Lower leg skin (tissue), 3 donors: ENCODE results near the gene SERAC1.
"Not testable (repeated sequence)": the region's sequence is repeated elsewhere in the genome, so short reads cannot be mapped to it uniquely, and the experiment has no call there.

Experiments
- POLR2A ChIP-seq, 2 donors: fragments of 450-650 bp; IDR thresholded peaks; one replicate each; pipeline ENCODE4 v1.6.1; 2016 to 2017; ENCODE audit warnings: antibody characterized with exemption in 2 of 2, mild to moderate bottlenecking in 1 of 2, moderate library complexity in 1 of 2
- TF ChIP-seq, protein P1 (sequence below), 3 donors: fragments of 450-650 bp; IDR thresholded peaks; one replicate each; pipeline ENCODE4 v1.5.1; 2016; ENCODE audit warnings: antibody characterized with exemption in 3 of 3, mild to moderate bottlenecking in 3 of 3, moderate library complexity in 2 of 3

DNA sequence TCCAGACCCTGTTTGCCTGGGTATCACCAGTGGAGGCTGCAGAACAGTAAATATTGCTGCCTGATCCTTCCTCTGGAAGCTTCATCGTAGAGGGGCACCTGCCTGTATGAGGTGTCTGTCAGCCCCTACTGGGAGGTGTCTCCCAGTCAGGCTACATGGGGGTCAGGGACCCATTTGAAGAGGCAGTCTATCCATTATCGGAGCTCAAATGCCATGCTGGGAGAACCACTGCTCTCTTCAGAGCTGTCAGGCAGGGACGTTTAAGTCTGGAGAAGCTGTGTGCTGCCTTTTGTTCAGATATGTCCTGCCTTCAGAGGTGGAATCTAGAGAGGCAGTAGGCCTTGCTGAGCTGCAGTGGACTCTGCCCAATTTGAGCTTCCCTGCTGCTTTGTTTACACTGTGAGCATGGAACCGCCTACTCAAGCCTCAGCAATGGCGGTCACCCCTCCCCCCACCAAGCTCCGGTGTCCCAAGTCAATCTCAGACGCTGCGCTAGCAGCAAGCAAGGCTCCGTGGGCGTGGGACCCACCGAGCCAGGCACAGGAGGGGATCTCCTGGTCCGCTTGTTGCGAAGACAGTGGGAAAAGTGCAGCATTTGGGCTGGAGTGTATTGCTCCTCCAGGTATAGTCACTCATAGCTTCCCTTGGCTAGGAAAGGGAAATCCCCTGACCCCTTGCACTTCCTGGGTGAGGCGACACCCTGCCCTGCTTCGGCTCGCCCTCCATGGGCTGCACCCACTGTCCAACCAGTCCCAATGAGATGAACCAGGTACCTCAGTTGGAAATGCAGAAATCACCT, 15.3 kb upstream of the SERAC1 start:
- TF ChIP-seq, protein P1, sequence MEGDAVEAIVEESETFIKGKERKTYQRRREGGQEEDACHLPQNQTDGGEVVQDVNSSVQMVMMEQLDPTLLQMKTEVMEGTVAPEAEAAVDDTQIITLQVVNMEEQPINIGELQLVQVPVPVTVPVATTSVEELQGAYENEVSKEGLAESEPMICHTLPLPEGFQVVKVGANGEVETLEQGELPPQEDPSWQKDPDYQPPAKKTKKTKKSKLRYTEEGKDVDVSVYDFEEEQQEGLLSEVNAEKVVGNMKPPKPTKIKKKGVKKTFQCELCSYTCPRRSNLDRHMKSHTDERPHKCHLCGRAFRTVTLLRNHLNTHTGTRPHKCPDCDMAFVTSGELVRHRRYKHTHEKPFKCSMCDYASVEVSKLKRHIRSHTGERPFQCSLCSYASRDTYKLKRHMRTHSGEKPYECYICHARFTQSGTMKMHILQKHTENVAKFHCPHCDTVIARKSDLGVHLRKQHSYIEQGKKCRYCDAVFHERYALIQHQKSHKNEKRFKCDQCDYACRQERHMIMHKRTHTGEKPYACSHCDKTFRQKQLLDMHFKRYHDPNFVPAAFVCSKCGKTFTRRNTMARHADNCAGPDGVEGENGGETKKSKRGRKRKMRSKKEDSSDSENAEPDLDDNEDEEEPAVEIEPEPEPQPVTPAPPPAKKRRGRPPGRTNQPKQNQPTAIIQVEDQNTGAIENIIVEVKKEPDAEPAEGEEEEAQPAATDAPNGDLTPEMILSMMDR (IDR thresholded peaks at IDR 0.05): not testable (repeated sequence)
- not testable (repeated sequence) for TF ChIP-seq POLR2A (IDR thresholded peaks at IDR 0.05)
